ENCODE data around the gene TMCO5A. TPM values are rescaled to one million over a fixed set of nuclear protein-coding genes. Genes with fewer than 3 reads are reported as not detected.

TMCO5A gene
- total and polyA plus RNA-seq, 12 donors = not detected

- DNase-seq = no peak
- H3K27me3 ChIP-seq = no peaks in the 10 kb centered on the region
- WGBS, 4 donors = 66 to 73% (median 71%) methylated on average over 5 of the region's 5 CpGs
- H3K9me3 ChIP-seq (replicated peaks in 1 of 3) = no peaks in the 10 kb centered on the region
- no peaks in the 10 kb centered on the region for H3K4me1 ChIP-seq (replicated peaks in 1 of 2)
- TF ChIP-seq CTCF (IDR thresholded peaks at IDR 0.05) = no peak
- TF ChIP-seq POLR2A (IDR thresholded peaks at IDR 0.05) = no peak
- no peak overlapping the region for H3K4me3 ChIP-seq
- no peak overlapping the region for H3K27ac ChIP-seq
- H3K36me3 ChIP-seq (replicated peaks in 1 of 2) = no peaks in the 10 kb centered on the region
- intact Hi-C loops (cut with DNase I) = no loop called here
Observed at GRCh38 chr15:37981201-37981600, 46.8 kb downstream of the TMCO5A start.

DNA sequence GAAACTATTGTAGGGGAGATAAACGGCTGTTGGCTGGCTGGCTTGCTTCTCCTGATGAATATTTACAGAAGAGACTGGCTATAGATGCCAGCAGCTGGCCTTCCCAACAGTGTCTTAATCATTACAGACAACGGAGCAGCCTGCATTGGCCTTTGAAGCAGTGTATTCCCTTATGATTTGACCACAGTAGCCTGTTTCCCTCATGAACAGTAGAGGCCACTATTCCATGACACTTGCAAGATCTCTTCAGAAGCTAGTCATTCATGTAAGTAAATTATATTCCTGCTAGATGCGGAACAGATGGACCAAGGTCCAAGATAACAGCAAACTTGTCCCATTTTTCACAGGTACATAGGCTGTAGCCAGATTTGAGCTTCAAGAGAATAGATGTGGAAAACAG lies 47.3 kb downstream of the TMCO5A start:
- 22 to 36% (median 28%) methylated on average over 3 of the region's 3 CpGs for WGBS, 4 donors
- no peaks in the 10 kb centered on the region for H3K9me3 ChIP-seq (replicated peaks in 1 of 3)

DNA sequence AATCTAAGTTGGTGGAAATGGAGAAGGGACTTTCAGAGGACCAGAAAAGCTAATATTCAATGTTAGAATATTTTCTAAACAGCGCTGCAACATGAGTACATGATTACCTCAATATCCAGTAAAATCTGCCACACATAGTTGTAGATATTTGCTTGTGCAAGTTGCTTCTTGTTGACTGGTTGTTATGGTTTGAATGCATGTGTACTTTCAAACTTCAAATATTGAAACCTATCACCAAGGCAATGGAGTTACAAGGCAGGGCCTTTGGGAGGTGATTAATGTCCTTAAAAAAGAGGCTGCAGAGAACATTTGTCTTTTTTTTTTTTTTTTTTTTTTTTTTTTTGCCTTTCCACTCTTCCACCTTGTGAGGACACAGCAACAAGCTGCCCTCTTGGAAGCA lies 49.9 kb downstream of the TMCO5A start:
- Histone ChIP-seq H3K4me1 (replicated peaks in 1 of 2) (no peaks in the 10 kb centered on the region), H3K27ac (no peak overlapping the region), H3K36me3 (replicated peaks in 1 of 2) (no peaks in the 10 kb centered on the region), H3K27me3 (no peaks in the 10 kb centered on the region), H3K4me3 (no peak overlapping the region), H3K9me3 (replicated peaks in 1 of 3) (peaks cover 0 to 6% (median 0%) of the 10 kb centered on the region in 3 donors)
- TF ChIP-seq POLR2A (IDR thresholded peaks at IDR 0.05) = no peak
- no peak for TF ChIP-seq CTCF (IDR thresholded peaks at IDR 0.05)
- 89 to 100% (median 95%) methylated on average over 1 of the region's 1 CpG for WGBS, 4 donors
- no peak for DNase-seq
- intact Hi-C loops (cut with DNase I) = no loop called here

More for the DNA sequence above, 47.3 kb downstream of the TMCO5A start:
- intact Hi-C loops (cut with DNase I) = no loop called here
- Histone ChIP-seq H3K36me3 (replicated peaks in 1 of 2) (no peaks in the 10 kb centered on the region), H3K4me1 (replicated peaks in 1 of 2) (no peaks in the 10 kb centered on the region), H3K4me3 (no peak overlapping the region), H3K27ac (no peak overlapping the region), H3K27me3 (no peaks in the 10 kb centered on the region)
- DNase-seq = no peak
- TF ChIP-seq POLR2A (IDR thresholded peaks at IDR 0.05) (no peak), CTCF (IDR thresholded peaks at IDR 0.05) (peak in 1 of 6 experiments; percentile 33)

GRCh38 chr15:37995461-37996347 lies 61.3 kb downstream of the TMCO5A start:
- TF ChIP-seq POLR2A (IDR thresholded peaks at IDR 0.05) (no peak), CTCF (IDR thresholded peaks at IDR 0.05) (peak; percentile 42 to 97 (median 66))
- Histone ChIP-seq H3K9me3 (replicated peaks in 1 of 3) (no peaks in the 10 kb centered on the region), H3K36me3 (replicated peaks in 1 of 2) (no peaks in the 10 kb centered on the region), H3K4me1 (replicated peaks in 1 of 2) (peaks cover 0 to 3% of the 10 kb centered on the region in 2 donors), H3K27ac (no peak overlapping the region), H3K27me3 (no peaks in the 10 kb centered on the region), H3K4me3 (no peak overlapping the region)
- peak in 4 of 7 donors; percentile 41 to 59 (median 54) for DNase-seq
- WGBS, 4 donors = 7 to 13% (median 11%) methylated on average over 8 of the region's 8 CpGs
- intact Hi-C loops (cut with DNase I) = loop anchor here (10.0 kb wide), 2 partner anchors 399 to 419 kb away; no protein-coding TSS in a partner anchor

Data from adrenal gland (tissue), 12 donors.